KOPT-K1 (cell line): ENCODE data around the gene FYN.

Experiments used
- H3K27ac ChIP-seq: fragments of 200-600 bp; sonication (generic); 2 replicates; pipeline ENCODE4 v1.5.1; 2016; ENCODE audit warnings: antibody characterized with exemption, mild to moderate bottlenecking, low read depth, low read length; ENCODE audit not compliant: poor library complexity, severe bottlenecking
- H3K36me3 ChIP-seq: fragments of 200-600 bp; sonication (generic); 2 replicates; pipeline ENCODE4 v1.5.1; 2017; ENCODE audit warnings: antibody characterized with exemption, mild to moderate bottlenecking, low read length, moderate library complexity; ENCODE audit not compliant: insufficient read depth
- H3K9me3 ChIP-seq: fragments of 200-600 bp; sonication (generic); 2 replicates; pipeline ENCODE4 v1.5.1; 2017; ENCODE audit warnings: antibody characterized with exemption, low read length, mild to moderate bottlenecking; ENCODE audit not compliant: insufficient read depth, poor library complexity, severe bottlenecking

FYN gene

DNA sequence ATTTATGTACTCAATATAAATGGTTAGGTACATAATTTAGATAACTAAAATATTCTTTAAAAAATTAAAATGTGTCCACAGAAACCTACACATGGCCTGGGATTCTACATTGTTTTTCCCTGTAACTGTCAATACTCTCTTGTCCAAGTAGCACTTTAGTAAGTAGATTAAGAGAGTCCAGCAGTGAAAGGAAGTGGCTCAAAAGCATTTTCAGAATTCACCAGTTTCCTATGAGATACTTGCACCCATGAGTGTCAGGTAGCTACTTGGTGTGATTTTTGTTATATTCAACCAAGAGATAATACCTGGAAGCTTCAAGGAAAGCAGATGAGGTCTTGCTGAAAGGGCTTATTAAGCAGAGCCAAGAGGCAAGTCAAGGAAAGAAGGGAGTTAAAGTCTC, 126.3 kb downstream of the FYN start:
- Histone ChIP-seq H3K36me3 (peaks cover 4% of the 10 kb centered on the region; the same call in 1 of the 2 replicates), H3K9me3 (no peaks in the 10 kb centered on the region), H3K27ac (no peak overlapping the region)

DNA sequence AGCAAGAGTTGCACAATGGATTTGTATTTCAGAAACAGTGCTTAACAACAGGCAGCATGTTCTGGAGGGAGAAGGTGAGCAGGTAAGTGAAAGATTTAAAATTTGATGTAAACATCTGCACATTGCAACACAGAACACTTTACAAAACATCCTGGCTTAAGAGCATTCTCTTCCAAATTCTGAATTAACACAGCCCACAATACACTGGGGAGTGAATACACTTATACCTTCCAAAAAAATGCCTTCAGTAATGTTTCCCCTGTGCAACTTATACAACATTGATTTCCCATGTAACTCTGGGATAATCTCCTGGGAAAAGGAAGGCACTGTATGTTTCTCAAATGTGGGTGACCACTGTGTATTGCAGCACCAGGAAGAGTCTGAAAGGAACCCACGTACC, 127.6 kb downstream of the FYN start:
- no peaks in the 10 kb centered on the region for H3K9me3 ChIP-seq
- peaks cover 4% of the 10 kb centered on the region; the same call in 1 of the 2 replicates for H3K36me3 ChIP-seq
- no peak overlapping the region for H3K27ac ChIP-seq

- Histone ChIP-seq H3K27ac (no peak overlapping the region), H3K9me3 (no peaks in the 10 kb centered on the region), H3K36me3 (peaks cover 4% of the 10 kb centered on the region; the same call in 1 of the 2 replicates)
These were observed 128.1 kb downstream of the FYN start for GRCh38 chr6:111745186-111745585.

GRCh38 chr6:111743862-111744692, 129.2 kb downstream of the FYN start:
- Histone ChIP-seq H3K27ac (no peak overlapping the region), H3K36me3 (peaks cover 5% of the 10 kb centered on the region), H3K9me3 (no peaks in the 10 kb centered on the region)

GRCh38 chr6:111743360-111743759, 129.9 kb downstream of the FYN start:
- Histone ChIP-seq H3K9me3 (no peaks in the 10 kb centered on the region), H3K27ac (no peak overlapping the region), H3K36me3 (peaks cover 13% of the 10 kb centered on the region)

GRCh38 chr6:111741177-111741952, 131.9 kb downstream of the FYN start:
- Histone ChIP-seq H3K27ac (no peak overlapping the region), H3K36me3 (peaks cover 15% of the 10 kb centered on the region), H3K9me3 (no peaks in the 10 kb centered on the region)

GRCh38 chr6:111740506-111740905, 132.7 kb downstream of the FYN start:
- no peak overlapping the region for H3K27ac ChIP-seq
- no peaks in the 10 kb centered on the region for H3K9me3 ChIP-seq
- H3K36me3 ChIP-seq, result peaks cover 15% of the 10 kb centered on the region

GRCh38 chr6:111739257-111739696, 134.0 kb downstream of the FYN start:
- H3K9me3 ChIP-seq, result no peaks in the 10 kb centered on the region
- peaks cover 15% of the 10 kb centered on the region for H3K36me3 ChIP-seq

GRCh38 chr6:111738631-111739030, 134.6 kb downstream of the FYN start:
- H3K9me3 ChIP-seq, result peaks cover under 1% of the 10 kb centered on the region
- peaks cover 17% of the 10 kb centered on the region for H3K36me3 ChIP-seq
- no peak overlapping the region for H3K27ac ChIP-seq

More at GRCh38 chr6:111739257-111739696, 134.0 kb downstream of the FYN start:
- no peak overlapping the region for H3K27ac ChIP-seq

DNA sequence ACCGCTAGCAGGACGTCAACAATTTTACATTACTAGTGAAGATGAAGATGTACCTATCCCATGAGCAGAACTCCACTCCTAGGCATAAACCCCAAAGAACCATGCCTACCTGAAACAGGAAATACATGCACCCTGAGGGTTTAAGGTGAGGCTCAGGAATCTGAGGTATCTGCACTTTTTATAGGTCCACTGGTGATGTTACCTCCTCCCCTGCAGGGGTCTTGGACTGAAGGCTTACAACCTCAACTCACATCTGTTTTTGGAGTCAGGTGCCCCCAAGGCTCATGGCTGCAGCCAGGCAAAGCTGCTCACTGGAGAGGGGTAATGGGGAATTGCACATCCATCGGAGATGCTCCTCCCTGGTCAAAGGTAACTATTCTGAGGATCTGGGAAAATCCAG, 135.1 kb downstream of the FYN start:
- Histone ChIP-seq H3K36me3 (peaks cover 18% of the 10 kb centered on the region), H3K9me3 (peaks cover 5% of the 10 kb centered on the region), H3K27ac (no peak overlapping the region)

GRCh38 chr6:111737065-111737521, 136.2 kb downstream of the FYN start:
- H3K36me3 ChIP-seq, result peaks cover 26% of the 10 kb centered on the region
- H3K27ac ChIP-seq, result no peak overlapping the region
- H3K9me3 ChIP-seq, result peaks cover 14% of the 10 kb centered on the region

DNA sequence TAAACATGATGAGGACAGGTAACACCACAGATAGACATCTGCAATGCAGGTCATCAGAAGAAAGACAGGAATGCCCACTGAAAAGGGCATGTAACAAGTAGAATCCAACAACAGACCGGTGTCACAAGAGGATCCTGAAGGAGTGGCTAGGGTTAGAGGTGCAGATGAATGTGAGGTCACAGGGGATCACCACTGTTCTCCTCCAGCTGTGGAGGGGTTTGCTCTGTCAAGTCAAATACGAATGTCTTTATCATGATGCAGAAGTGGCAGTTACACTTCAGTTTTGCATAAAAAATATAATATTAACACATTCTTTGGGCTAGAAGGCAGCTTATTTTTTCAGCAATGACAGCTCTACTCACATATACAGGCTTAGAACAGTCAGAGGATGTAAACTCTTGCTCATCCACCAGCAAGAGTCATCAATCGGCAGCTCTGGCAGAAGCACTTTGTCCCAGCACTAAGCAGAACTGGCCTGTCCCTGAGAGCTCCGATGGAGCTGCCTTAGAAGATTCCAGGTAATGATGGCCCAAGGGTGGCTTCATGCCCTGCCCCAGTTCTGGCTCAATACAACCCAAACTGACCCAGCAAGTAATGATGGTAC, 137.1 kb downstream of the FYN start:
- Histone ChIP-seq H3K9me3 (peaks cover 14% of the 10 kb centered on the region), H3K36me3 (peaks cover 26% of the 10 kb centered on the region), H3K27ac (no peak overlapping the region)

DNA sequence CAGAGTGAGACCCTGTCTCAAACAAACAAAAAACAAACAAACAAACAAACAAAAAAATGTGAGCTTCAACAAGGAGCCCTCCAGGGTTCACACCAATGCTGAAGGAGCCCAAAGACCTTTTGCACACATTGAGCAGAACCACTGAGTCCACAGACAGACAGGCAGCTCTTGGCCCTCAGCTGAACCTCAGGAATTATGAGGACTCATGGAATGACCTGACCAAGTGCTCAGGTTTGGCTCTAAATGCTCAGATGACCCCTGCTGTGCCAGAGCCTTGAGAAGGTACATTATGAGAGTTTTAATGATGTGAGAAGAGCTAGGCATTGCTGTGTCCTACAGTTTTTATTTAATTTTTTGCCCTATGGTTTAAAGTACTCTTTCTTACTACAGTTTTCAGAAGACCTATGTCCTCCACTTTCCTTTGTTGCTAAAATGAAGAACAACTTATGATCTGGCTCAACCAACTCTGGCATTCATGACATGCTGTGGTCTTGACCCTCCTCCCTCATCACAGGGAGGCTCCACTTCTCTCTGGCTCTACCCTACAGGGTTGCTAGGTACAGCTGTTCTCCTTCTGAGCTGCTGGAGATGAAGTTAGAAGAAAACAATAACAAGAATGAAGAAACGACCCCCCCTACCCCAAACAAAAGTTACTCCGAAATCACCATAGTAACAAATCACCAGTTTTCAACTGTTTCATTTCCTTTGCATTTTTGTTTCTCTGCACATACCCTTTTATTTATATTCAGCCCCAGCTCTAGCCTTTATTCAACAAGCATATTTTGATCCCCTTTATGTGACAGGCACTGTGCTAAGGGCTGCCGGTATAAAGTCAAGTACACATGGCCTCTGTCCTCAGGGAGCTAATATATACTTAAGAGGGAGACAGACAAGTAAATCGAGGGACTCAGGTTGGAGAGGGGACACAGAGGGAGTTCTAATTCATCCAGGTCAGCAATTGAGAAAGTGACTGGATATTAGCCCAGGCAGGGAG, 138.9 kb downstream of the FYN start:
- Histone ChIP-seq H3K36me3 (peaks cover 26% of the 10 kb centered on the region), H3K27ac (no peak overlapping the region), H3K9me3 (peaks cover 14% of the 10 kb centered on the region)

DNA sequence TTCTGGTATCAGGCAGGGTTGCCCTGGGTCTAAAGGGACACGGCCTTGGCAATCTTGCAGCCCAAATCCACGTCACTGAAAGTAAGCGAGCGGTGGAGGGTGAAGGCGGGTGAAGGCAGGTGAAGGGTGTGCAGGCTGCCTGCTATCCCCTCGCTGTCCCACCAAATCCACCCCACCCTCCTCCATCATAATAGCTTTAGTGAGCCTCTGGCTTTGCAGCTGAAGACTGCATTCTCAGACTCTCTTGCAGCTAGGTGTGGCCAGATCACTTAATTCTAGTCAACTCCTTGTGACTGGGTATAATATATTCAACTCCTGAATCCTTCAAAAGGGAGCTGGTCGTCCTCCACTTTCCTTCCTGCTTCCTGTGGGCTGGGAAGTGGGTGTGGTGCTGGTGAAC, 140.9 kb downstream of the FYN start:
- Histone ChIP-seq H3K27ac (no peak overlapping the region), H3K36me3 (peaks cover 15% of the 10 kb centered on the region), H3K9me3 (peaks cover 14% of the 10 kb centered on the region)
